K562 (cell line): ENCODE results near the gene SCG5. TPM values are rescaled to one million over a fixed set of nuclear protein-coding genes. Genes with fewer than 3 reads are reported as not detected.

Experiments used
- ATAC-seq: fragments of 200-7000 bp; cut with Tn5 transposase; 3 replicates; pipeline ENCODE4 v1.9.1; 2020; ENCODE audit warnings: moderate library complexity
- BruUV-seq: library from RNA; stranded (reverse); fragments of 400-500 nt; replicated peaks from 2 replicates; lab custom pipeline; 2021; lab: Mats Ljungman, UMichigan
- CTCF ChIA-PET: fragments of 300-600 bp; formaldehyde crosslinking; extraction: SDS; loops from one replicate; lab custom pipeline; 2021; ENCODE audit warnings: low intra/inter-chr PET ratio; lab: Yijun Ruan, JAX
- POLR2A ChIA-PET: fragments of 300-600, 350-650 bp; sonication (Branson Sonifier 250); formaldehyde crosslinking; extraction: SDS; loops from one replicate; lab custom pipeline; 2021; ENCODE audit warnings: antibody characterized with exemption, inconsistent platforms; lab: Yijun Ruan, JAX
- DNase-seq, 4 experiments: peaks; one replicate each; pipeline versions ENCODE4 v3.0.0 to v3.0.0-alpha.2; 2011 to 2018; ENCODE audit warnings: low spot score in 3 of 4, mixed read lengths in 3 of 4; ENCODE audit errors: extremely low read depth in 1 of 4
- FAIRE-seq: peaks from 2 replicates; lab custom pipeline; 2011; peaks lifted over from hg19 to GRCh38; lab: Jason Lieb, UNC
- H2AFZ ChIP-seq: 2 replicates; pipeline ENCODE4 v1.6.0; 2011; ENCODE audit warnings: low read depth, low read length, control low read depth, inconsistent platforms
- H3K27ac ChIP-seq: fragments of 200-600 bp; 3 replicates; pipeline ENCODE4 v1.8.0; 2011; ENCODE audit warnings: low read depth, mild to moderate bottlenecking, control low read depth, inconsistent platforms, low read length, moderate library complexity, mixed read lengths; ENCODE audit errors: extremely low read depth
- H3K27me3 ChIP-seq, 2 experiments: fragments of 300-600 bp in 1 of 2; 2 replicates in 1 of 2; 3 replicates in 1 of 2; pipeline versions ENCODE4 v1.6.0 to v1.8.0; 2011; ENCODE audit warnings: inconsistent platforms in 2 of 2, low read length in 2 of 2, mild to moderate bottlenecking in 1 of 2, mixed read lengths in 1 of 2, moderate library complexity in 1 of 2; ENCODE audit not compliant: control insufficient read depth in 2 of 2, insufficient read depth in 2 of 2
- H3K36me3 ChIP-seq: fragments of 300-600 bp; 3 replicates; pipeline ENCODE4 v1.8.0; 2011; ENCODE audit warnings: mild to moderate bottlenecking, low read length, inconsistent platforms; ENCODE audit not compliant: control insufficient read depth, insufficient read depth
- H3K4me1 ChIP-seq, 2 experiments: fragments of 200-600 bp in 1 of 2; replicated peaks in 1 of 2; 2 replicates in 1 of 2; 3 replicates in 1 of 2; pipeline versions ENCODE4 v1.5.1 to v1.8.0; 2011; ENCODE audit warnings: inconsistent platforms in 2 of 2, low read length in 2 of 2, mild to moderate bottlenecking in 1 of 2, mixed read lengths in 1 of 2, moderate library complexity in 1 of 2; ENCODE audit not compliant: control insufficient read depth in 2 of 2, insufficient read depth in 2 of 2
- H3K4me2 ChIP-seq: 2 replicates; pipeline ENCODE4 v1.6.1; 2011; ENCODE audit warnings: low read length, control low read depth, inconsistent platforms, mixed read lengths; ENCODE audit not compliant: insufficient read depth
- H3K4me3 ChIP-seq: fragments of 200-600 bp; sonication (generic), shearing (Covaris generic); 2 replicates; pipeline ENCODE4 v1.5.1; 2016; ENCODE audit warnings: control low read depth, inconsistent platforms
- H3K79me2 ChIP-seq: fragments of 200-600 bp; 3 replicates; pipeline ENCODE4 v1.8.0; 2011; ENCODE audit warnings: low read length, inconsistent platforms; ENCODE audit not compliant: control insufficient read depth, insufficient read depth
- H3K9ac ChIP-seq, 2 experiments: 2 replicates each; pipeline versions ENCODE4 v1.6.0 to v1.6.1; 2011; ENCODE audit warnings: low read depth in 2 of 2, low read length in 2 of 2, control low read depth in 1 of 2, inconsistent platforms in 1 of 2, mild to moderate bottlenecking in 1 of 2, mixed read lengths in 1 of 2; ENCODE audit not compliant: insufficient read depth in 1 of 2
- H3K9me1 ChIP-seq: one replicate; pipeline ENCODE4 v1.6.0; 2011; ENCODE audit warnings: inconsistent platforms, mild to moderate bottlenecking, low read length, moderate library complexity; ENCODE audit not compliant: control insufficient read depth, insufficient read depth
- H3K9me3 ChIP-seq: replicated peaks from 2 replicates; pipeline ENCODE4 v1.5.1; 2011; ENCODE audit warnings: low read depth, low read length, inconsistent platforms; ENCODE audit not compliant: control insufficient read depth, insufficient read depth
- H4K20me1 ChIP-seq: replicated peaks from 2 replicates; pipeline ENCODE4 v1.6.1; 2011; ENCODE audit warnings: low read length, inconsistent platforms, mixed read lengths; ENCODE audit not compliant: control insufficient read depth, insufficient read depth
- FIP1L1 ChIP-seq: fragments of 200-400 bp; formaldehyde crosslinking; IDR thresholded peaks from 2 replicates; pipeline ENCODE4 v1.6.1; 2018; ENCODE audit warnings: mild to moderate bottlenecking, low read depth, low read length; ENCODE audit not compliant: poor library complexity, severe bottlenecking
- ILK ChIP-seq: fragments of 450-650 bp; IDR thresholded peaks from 2 replicates; pipeline ENCODE4 v1.6.1; 2016; ENCODE audit warnings: missing genetic modification characterization, low read depth, mild to moderate bottlenecking, missing compliant biosample characterization, moderate library complexity, borderline replicate concordance
- KLF1 ChIP-seq: fragments of 450-650 bp; IDR thresholded peaks from 2 replicates; pipeline ENCODE4 v1.6.1; 2016; ENCODE audit warnings: missing genetic modification characterization, missing compliant biosample characterization
- PTRF ChIP-seq: fragments of 450-650 bp; IDR thresholded peaks from 2 replicates; pipeline ENCODE4 v1.6.1; 2016; ENCODE audit warnings: mild to moderate bottlenecking, missing genetic modification characterization, missing compliant biosample characterization
- RBM34 ChIP-seq: fragments of 200-400 bp; formaldehyde crosslinking; IDR thresholded peaks from 2 replicates; pipeline ENCODE4 v1.6.1; 2018; ENCODE audit warnings: low read length, borderline replicate concordance; ENCODE audit not compliant: insufficient read depth
- SNIP1 ChIP-seq: fragments of 450-650 bp; IDR thresholded peaks from 2 replicates; pipeline ENCODE4 v1.7.1; 2017; ENCODE audit warnings: low read depth, mild to moderate bottlenecking
- U2AF2 ChIP-seq: fragments of 200-400 bp; formaldehyde crosslinking; optimal IDR thresholded peaks from 2 replicates; pipeline ENCODE3; 2017; ENCODE audit warnings: low read depth, mild to moderate bottlenecking, low read length
- ZNF584 ChIP-seq: fragments of 200-800 bp; sonication (Bioruptor generic); IDR thresholded peaks from 2 replicates; pipeline ENCODE4 v1.6.1; 2016; ENCODE audit warnings: low read depth, mild to moderate bottlenecking, missing genetic modification characterization, missing compliant biosample characterization
- ZNF589 ChIP-seq: fragments of 200-800 bp; sonication (Bioruptor generic); IDR thresholded peaks from 2 replicates; pipeline ENCODE4 v1.6.1; 2016; ENCODE audit warnings: low read depth, missing genetic modification characterization, missing compliant biosample characterization
- ZNF717 ChIP-seq: fragments of 250-450 bp; sonication (Bioruptor Pico); IDR thresholded peaks from 2 replicates; pipeline ENCODE4 v1.5.0; 2021
- WGBS: fragments of 100-300 bp; shearing (Covaris generic); methylation state at CpG from one replicate; pipeline ENCODE4 v1.1.6; 2016; ENCODE audit warnings: low coverage, mixed read lengths; ENCODE audit not compliant: insufficient coverage; ENCODE audit errors: missing lambda C conversion rate; 5-methylcytosine and 5-hydroxymethylcytosine counted together
- in situ Hi-C: fragments of 300-500 bp; cut with MboI; formaldehyde crosslinking; loops from 4 replicates; pipeline ENCODE4 v1.15.0; 2018; ENCODE audit warnings: inconsistent platforms, mixed read lengths
- intact Hi-C: fragments of 100-400 bp; cut with micrococcal nuclease; formaldehyde crosslinking; loops from 2 replicates; pipeline ENCODE4 v1.14.2; 2022
- polyA plus RNA-seq, 8 experiments: library from polyadenylated mRNA; depleted of rRNA in 4 of 8; stranded (reverse) in 5 of 8; unstranded in 3 of 8; fragments of >200 nt; fragmentation: Nextera tagmentation in 2 of 8; fragmentation: Illumina TruSeq in 1 of 8; extraction: Ambion mirVana in 2 of 8; extraction: Trizol in 1 of 8; gene quantifications; 2 replicates each; pipeline versions ENCODE4 v1.2.1 to v1.2.3, GENCODE V29; 2011 to 2014; ENCODE audit warnings: inconsistent platforms in 1 of 8, missing spikeins in 1 of 8
- total RNA-seq, 7 experiments: library from RNA; depleted of rRNA in 6 of 7; stranded (reverse); fragments of >200 nt in 6 of 7; fragmentation: Illumina TruSeq in 2 of 7; extraction: Trizol in 2 of 7; gene quantifications; 2 replicates each; pipeline versions ENCODE4 v1.2.1 to v1.2.3, GENCODE V29; 2011 to 2021; ENCODE audit warnings: low replicate concordance in 1 of 7
- TF ChIP-seq, protein P1 (sequence below): sonication (generic); formaldehyde crosslinking; IDR thresholded peaks from 2 replicates; pipeline ENCODE4 v1.8.1; 2023; ENCODE audit warnings: mild to moderate bottlenecking, missing genetic modification reagents, moderate library complexity
- TF ChIP-seq, protein P2 (sequence below): sonication (generic); formaldehyde crosslinking; IDR thresholded peaks from 2 replicates; pipeline ENCODE4 v1.8.0; 2022; ENCODE audit warnings: mild to moderate bottlenecking, low read depth, missing genetic modification reagents
- TF ChIP-seq, protein P3 (sequence below): sonication (generic); formaldehyde crosslinking; IDR thresholded peaks from 2 replicates; pipeline ENCODE4 v1.9.0; 2022; ENCODE audit warnings: mild to moderate bottlenecking, missing genetic modification reagents

Gene SCG5
- total and polyA plus RNA-seq, 9 of the 15 experiments (the other 6 are each of a cell fraction or from before 2014, with no cell fraction given) = 0.06 to 0.76 (median 0.28) TPM; not detected in 2

DNA sequence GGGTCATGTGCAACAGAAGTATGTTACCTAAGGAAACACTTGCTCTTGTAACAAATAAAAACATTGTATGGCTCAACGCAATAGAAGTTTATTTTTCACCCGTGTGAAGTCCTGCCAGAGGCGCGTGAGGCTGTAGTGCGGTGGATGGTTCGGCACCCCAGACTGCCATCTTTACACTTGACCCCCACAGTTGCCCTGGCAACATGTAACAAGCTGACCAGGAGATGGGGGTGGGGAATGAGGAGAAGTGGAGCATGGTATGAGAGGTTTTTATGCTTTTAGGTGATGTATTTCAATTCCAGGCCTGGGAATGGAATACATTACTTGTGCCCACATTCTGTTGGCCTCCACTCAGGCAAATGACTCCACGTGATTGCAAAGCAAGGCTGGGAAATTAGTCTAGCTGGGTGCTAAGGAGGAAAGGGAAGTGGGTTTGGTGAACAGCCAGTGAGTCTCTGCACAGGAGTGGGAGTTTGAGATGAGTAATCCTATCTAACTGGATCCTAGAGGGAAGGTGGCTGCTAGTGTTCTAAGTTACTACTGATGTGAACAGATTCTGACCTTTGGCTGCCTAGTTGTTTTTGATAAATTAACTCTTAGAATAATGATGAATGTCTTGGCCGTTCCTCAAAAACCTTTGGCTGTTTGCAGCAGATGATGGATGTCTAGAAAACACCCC lies 42.5 kb downstream of the SCG5 start (continued):
- TF ChIP-seq, protein P1, sequence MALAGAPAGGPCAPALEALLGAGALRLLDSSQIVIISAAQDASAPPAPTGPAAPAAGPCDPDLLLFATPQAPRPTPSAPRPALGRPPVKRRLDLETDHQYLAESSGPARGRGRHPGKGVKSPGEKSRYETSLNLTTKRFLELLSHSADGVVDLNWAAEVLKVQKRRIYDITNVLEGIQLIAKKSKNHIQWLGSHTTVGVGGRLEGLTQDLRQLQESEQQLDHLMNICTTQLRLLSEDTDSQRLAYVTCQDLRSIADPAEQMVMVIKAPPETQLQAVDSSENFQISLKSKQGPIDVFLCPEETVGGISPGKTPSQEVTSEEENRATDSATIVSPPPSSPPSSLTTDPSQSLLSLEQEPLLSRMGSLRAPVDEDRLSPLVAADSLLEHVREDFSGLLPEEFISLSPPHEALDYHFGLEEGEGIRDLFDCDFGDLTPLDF (CRISPR knock-in tag) = no peak
- TF ChIP-seq RBM34 = no peak
- TF ChIP-seq, all 486 proteins: peak for 3

DNA sequence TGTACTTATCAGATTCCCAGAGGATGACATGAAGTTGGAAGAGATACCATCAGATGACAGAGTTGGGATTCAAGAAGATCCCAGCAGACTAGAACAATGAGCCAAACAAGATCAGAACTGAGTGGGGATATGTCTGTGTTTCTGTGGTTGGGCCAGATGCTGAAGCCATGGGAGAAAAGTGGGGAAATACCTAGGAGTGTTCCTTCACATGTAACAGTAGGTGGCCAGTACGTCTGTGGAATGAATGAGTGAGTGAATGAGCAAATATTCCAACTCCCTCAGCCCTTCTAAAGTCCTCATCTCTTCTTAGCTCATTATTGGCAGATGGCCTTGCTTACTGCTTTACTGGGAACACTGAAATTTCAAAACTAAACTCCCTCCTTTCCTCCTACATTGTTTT lies 44.1 kb downstream of the SCG5 start:
- no TSS peak for BruUV-seq
- 0% methylated on average over 1 of the region's 1 CpG for WGBS
- TF ChIP-seq ZNF717 (CRISPR knock-in tag) (no peak), KLF1 (tag) (no peak), FIP1L1 (no peak), ILK (tag) (no peak), SNIP1 (no peak), ZNF589 (CRISPR knock-in tag) (no peak), PTRF (no peak), U2AF2 (no peak), ZNF584 (CRISPR knock-in tag) (no peak)
- TF ChIP-seq, protein P2, sequence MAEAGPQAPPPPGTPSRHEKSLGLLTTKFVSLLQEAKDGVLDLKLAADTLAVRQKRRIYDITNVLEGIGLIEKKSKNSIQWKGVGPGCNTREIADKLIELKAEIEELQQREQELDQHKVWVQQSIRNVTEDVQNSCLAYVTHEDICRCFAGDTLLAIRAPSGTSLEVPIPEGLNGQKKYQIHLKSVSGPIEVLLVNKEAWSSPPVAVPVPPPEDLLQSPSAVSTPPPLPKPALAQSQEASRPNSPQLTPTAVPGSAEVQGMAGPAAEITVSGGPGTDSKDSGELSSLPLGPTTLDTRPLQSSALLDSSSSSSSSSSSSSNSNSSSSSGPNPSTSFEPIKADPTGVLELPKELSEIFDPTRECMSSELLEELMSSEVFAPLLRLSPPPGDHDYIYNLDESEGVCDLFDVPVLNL (CRISPR knock-in tag) = no peak
- TF ChIP-seq, protein P3, sequence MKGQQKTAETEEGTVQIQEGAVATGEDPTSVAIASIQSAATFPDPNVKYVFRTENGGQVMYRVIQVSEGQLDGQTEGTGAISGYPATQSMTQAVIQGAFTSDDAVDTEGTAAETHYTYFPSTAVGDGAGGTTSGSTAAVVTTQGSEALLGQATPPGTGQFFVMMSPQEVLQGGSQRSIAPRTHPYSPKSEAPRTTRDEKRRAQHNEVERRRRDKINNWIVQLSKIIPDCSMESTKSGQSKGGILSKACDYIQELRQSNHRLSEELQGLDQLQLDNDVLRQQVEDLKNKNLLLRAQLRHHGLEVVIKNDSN (CRISPR knock-in tag) = no peak
- TF ChIP-seq, protein P1 (CRISPR knock-in tag) = no peak

More for the DNA sequence above, 44.1 kb downstream of the SCG5 start:
- no peaks in the 10 kb centered on the region for H4K20me1 ChIP-seq
- H3K4me3 ChIP-seq = no peak overlapping the region
- intact Hi-C loops (no loop called here), in situ Hi-C loops (no loop called here)
- ChIA-PET CTCF (interaction anchor here (0.7 kb wide), 1 partner anchor 1306 kb away, joined by 3 read pairs; no protein-coding TSS in a partner anchor), POLR2A (no interaction called here)
- no peaks in the 10 kb centered on the region for H3K79me2 ChIP-seq
- H3K36me3 ChIP-seq = no peaks in the 10 kb centered on the region
- H3K27ac ChIP-seq = no peak overlapping the region
- H3K27me3 ChIP-seq = peaks cover 14 to 15% of the 10 kb centered on the region in 2 experiments; a peak in 3 of 5 replicates
- ATAC-seq (no peak), DNase-seq (no peak), FAIRE-seq (no peak)
- no peaks in the 10 kb centered on the region for H3K9me3 ChIP-seq
- no peaks in the 10 kb centered on the region for H3K4me1 ChIP-seq
- no peak overlapping the region for H3K4me2 ChIP-seq
- no peaks in the 10 kb centered on the region for H3K9me1 ChIP-seq
- H2AFZ ChIP-seq = no peak overlapping the region
- H3K9ac ChIP-seq = no peak overlapping the region
